Left renal cortex interstitium (tissue), 4 donors: ENCODE data around the gene ADCY10. TPM values are rescaled to one million over a fixed set of nuclear protein-coding genes. Genes with fewer than 3 reads are reported as not detected.
A peak's percentile ranks its signal among the peaks of the same experiment; 100 is the strongest.
"Not testable (repeated sequence)": the region's sequence is repeated elsewhere in the genome, so short reads cannot be mapped to it uniquely, and the experiment has no call there.

Source experiments
- DNase-seq, 4 donors: peaks; one replicate each; pipeline ENCODE4 v3.0.0-alpha.2; 2013; ENCODE audit warnings: low read depth in 4 of 4, low spot score in 2 of 4, missing footprints in 1 of 4
- polyA plus RNA-seq, 4 donors: library from polyadenylated mRNA; unstranded; fragments of 120-200 nt; gene quantifications; one replicate each; pipeline ENCODE4 v1.2.1, GENCODE V29; 2013; ENCODE audit not compliant: insufficient read length in 4 of 4

Gene ADCY10
- 1 to 10 TPM in 1 of 4 donors, under 1 TPM in 3; 0.19 to 1.2 (median 0.61) TPM for polyA plus RNA-seq

GRCh38 chr1:167913895-167914496 lies at the start of gene ADCY10:
Gene ADCY10 (minus strand): TSS chr1:167914134. CDS start chr1:167905140, 8,994 bp downstream.
- no peak for DNase-seq

- DNase-seq = no peak
Measured at GRCh38 chr1:167957710-167958109, 43.8 kb upstream of the ADCY10 start.

GRCh38 chr1:167955915-167956314 lies 42.0 kb upstream of the ADCY10 start:
- no peak for DNase-seq

GRCh38 chr1:167950569-167950968 lies 36.6 kb upstream of the ADCY10 start:
- no peak for DNase-seq

DNA sequence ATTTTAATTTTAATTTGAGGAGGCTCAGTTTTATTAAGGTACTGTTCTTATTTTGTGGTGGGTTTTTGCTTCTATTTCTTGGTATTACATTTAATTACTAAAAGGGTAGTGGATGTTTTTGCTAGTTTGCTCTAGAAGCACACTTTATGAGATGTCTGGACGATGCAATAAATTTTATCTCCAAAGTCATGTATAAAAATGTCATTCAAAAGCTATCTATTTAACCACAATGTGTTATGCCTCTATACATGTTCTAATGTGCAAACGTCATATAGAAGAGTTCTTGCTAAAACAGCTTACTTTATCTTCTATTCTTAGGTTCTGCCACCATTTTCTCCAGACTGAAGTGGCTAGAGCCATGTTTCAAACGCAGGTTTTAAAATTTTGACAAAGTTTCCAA lies 35.9 kb upstream of the ADCY10 start:
- no peak for DNase-seq

DNA sequence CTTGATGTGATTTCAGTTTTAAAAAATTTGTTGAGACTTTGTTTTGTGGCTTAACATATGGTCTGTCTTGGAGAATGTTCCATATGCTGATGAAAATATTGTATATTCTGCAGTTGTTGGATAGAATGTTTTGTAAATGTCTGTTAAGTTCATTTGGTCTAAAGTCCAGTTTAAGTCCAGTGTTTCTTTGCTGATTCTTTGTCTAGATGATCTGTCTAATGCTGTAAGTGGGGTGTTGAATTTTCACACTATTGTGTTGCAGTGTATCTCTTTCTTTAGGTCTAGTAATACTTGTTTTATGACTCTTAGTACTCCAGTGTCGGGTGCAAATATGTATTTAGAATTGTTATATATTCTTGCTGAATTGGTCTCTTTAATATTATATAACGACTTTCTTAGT lies 33.8 kb upstream of the ADCY10 start:
- no peak for DNase-seq

GRCh38 chr1:167943541-167943940 lies 29.6 kb upstream of the ADCY10 start:
- DNase-seq = no peak

DNA sequence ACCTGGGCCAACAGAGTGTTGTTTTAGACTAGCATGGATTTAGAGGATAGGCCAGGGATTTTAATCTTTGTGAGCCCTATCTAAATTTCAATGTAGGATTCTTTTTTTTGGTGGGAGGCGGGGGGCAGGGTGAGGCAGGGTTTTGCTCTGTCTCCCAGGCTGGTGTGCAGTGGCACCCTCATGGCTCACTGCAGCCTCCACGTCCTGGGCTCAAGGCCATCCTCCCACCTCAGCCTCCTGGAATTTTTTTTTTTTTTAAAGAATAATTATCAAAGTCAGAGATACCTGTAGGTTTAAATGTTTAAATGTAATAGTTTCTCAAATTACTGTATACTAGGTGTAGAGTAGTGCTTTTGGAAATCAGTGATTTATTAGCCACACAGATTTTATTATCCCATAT lies 26.3 kb upstream of the ADCY10 start:
- no peak for DNase-seq

GRCh38 chr1:167938080-167938636 lies 24.2 kb upstream of the ADCY10 start:
- DNase-seq = no peak

DNA sequence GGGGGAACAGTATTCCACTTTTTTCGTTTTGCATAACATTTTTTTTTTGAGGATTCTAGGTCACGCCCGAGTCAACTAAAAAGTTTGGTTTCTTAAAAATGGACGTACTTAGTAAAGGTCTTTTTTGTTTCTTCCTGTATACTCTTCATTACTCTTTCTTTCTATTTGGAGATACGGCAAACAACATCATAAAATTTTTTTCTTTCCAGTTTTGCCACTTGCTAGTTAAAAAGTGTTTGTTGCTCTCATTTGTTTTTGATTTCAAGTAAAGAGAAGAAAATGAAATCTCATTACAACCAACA lies 23.7 kb upstream of the ADCY10 start:
- DNase-seq = no peak

GRCh38 chr1:167936930-167937708 lies 23.2 kb upstream of the ADCY10 start, which contains the start of gene MPC2:
Gene MPC2 (minus strand): TSS chr1:167937072. CDS start chr1:167935841, 1,231 bp downstream.
- DNase-seq = peak; percentile 44 to 84 (median 77)

DNA sequence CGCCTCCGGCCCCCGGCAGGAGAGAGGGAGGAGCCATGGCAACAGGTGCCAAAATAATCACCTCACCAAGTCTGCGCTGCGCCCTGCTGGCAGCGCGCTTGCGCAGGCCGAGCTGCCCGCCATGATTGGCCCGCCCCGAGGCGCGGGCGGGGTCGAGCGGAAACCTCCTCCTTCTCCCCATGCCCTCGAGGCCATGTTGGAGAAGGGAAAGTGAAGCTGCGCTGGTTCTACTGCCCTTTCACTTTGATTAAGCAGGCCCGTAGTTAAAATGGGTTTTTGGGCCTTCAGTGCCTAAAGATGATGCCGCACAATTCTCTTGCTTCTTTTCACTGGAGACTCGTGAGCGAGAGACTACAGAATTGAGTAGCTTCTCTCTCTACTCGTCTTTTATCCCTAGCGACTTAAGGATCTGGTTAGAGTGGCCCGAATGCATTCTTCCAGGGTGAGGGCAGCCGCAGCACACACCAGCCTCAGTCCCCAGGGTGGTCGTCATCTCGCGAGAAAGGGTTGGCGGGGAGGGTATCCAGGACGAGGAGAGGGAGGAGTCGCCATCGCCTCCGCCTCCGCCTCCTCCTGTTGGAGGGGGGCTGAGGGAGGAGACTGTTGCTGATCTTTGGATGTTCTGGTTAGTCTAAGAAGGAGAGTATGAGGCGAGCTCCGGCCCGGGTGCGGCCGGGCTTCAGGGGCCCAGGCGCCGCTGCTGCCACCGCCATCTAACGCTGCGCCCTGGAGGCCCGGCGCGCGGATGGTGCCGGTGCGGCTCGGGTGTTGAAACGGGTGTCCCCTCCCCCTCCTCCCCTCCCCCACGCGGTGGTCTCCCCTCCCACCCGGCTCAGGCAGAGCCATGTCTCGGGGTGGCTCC lies 22.4 kb upstream of the ADCY10 start, which contains the start of gene DCAF6:
Gene DCAF6 (plus strand): TSS at position 616 of the 862 bp plus-strand sequence. CDS start 229 bp downstream, at position 845.
- peak; percentile 98 to 100 (median 98) for DNase-seq

DNA sequence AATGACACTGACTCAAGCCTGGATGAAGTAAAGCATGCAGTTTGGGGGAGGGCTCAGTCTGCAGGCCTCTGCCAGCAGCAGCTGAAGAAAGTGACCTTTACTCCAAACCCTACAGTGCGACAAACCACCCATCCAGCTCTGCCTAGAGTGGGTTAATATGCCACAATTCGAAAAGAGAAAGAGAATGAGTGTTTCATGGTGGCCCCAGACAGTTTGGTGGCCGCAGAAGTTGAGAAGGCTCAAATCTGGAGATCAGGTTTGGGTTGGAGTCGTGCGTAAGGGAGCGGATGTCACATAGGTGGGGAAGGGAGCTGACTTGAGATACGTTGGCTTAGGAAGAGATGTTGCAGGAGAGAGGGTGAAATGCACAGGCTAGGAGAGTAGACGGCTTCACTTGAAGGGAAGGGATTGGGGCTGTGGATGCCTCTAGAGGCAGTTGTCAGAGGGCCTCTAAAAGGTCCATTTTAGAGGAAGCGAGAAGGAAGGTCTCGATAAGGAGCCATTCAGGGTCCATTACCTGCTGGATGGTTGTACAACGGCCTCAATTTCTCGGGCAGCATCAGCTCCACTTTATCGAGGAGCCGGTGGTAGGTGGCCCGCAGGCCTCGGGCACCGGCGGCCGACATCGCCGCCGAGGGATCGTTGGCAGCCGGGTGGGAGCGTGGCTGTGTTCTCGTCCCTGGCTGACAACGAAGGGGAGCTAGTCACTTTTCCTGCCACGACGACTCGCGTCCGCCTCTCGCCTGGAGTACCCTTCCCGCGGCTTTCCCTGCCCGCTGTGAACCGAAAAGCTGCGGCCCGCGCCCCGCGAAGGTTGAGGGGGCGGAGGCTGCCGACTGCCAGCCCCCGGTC lies 21.5 kb upstream of the ADCY10 start:
- peak in 2 of 4 donors; percentile 51 to 77 for DNase-seq

- no peak for DNase-seq
Measured at GRCh38 chr1:167934426-167935215, 20.7 kb upstream of the ADCY10 start.

DNA sequence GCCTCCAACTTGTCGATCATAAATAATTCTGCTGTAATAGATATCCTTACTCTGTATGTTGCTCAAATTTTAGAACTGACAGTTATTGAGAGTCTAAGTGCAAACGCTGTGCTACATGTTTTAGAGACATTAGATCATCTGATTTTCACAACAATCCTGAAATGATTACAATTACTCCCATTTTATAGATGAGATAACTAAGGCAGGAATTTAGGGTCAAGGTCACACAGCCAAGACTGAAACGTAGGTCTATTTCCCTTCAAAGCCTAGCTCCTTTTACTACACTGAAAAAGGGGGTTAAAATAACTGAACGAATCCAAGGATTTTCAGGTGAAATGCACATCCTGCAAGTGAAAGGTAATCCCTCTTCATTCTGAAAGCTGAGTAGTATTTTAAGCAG lies 19.9 kb upstream of the ADCY10 start:
- DNase-seq = no peak

GRCh38 chr1:167929725-167930124 lies 15.8 kb upstream of the ADCY10 start:
- DNase-seq = no peak

DNA sequence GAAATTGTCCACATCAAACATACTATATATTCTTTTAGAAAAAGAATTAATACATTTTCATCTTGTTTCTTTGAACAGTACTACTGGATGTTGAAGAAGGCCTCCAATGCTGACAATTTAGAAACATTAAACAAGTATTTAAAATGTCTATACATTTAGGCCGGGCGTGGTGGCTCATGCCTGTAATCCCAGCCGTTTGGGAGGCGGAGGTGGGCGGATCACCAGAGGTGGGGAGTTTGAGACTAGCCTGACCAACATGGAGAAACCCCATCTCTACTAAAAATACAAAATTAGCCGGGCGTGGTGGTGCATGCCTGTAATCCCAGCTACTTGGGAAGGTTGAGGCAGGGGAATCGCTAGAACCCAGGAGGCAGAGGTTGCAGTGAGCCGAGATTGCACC lies 15.0 kb upstream of the ADCY10 start:
- not testable (repeated sequence) for DNase-seq

- no peak for DNase-seq
Measured at GRCh38 chr1:167928457-167928852, 14.5 kb upstream of the ADCY10 start.
